ENCODE measurements around the gene MRM3. TPM values are rescaled to one million over a fixed set of nuclear protein-coding genes. Genes with fewer than 3 reads are reported as not detected.
"Not testable (repeated sequence)": the region's sequence is repeated elsewhere in the genome, so short reads cannot be mapped to it uniquely, and the experiment has no call there.

Gene MRM3
- total RNA-seq, 1 experiment from 2014 or later, result 31.9 TPM

GRCh38 chr17:753418-753817 is 28.7 kb upstream of the MRM3 start:
- DNase-seq (ENCODE audit: low read depth), result no peak

- DNase-seq (ENCODE audit: low read depth), result not testable (repeated sequence)
Observed at GRCh38 chr17:755319-755961, 26.7 kb upstream of the MRM3 start.

GRCh38 chr17:756010-756567 is 26.1 kb upstream of the MRM3 start:
- not testable (repeated sequence) for DNase-seq (ENCODE audit: low read depth)

GRCh38 chr17:759964-760363 is 22.2 kb upstream of the MRM3 start:
- DNase-seq (ENCODE audit: low read depth), result no peak

GRCh38 chr17:760371-760770 is 21.8 kb upstream of the MRM3 start:
- no peak for DNase-seq (ENCODE audit: low read depth)

- no peak for DNase-seq (ENCODE audit: low read depth)
Observed at GRCh38 chr17:767076-767475, 15.1 kb upstream of the MRM3 start.

GRCh38 chr17:773016-773415 is 9.1 kb upstream of the MRM3 start:
- DNase-seq (ENCODE audit: low read depth), result no peak

GRCh38 chr17:773467-774312 is 8.5 kb upstream of the MRM3 start:
- no peak for DNase-seq (ENCODE audit: low read depth)

- no peak for DNase-seq (ENCODE audit: low read depth)
Observed at GRCh38 chr17:774313-774584, 7.9 kb upstream of the MRM3 start.

GRCh38 chr17:778096-778495 is 4.1 kb upstream of the MRM3 start:
- DNase-seq (ENCODE audit: low read depth), result no peak

GRCh38 chr17:784143-784542 is 2.0 kb downstream of the MRM3 start:
- DNase-seq (ENCODE audit: low read depth), result no peak

- not testable (repeated sequence) for DNase-seq (ENCODE audit: low read depth)
Observed at GRCh38 chr17:785901-786300, 3.7 kb downstream of the MRM3 start.

- no peak for DNase-seq (ENCODE audit: low read depth)
Observed at GRCh38 chr17:787641-788221, 5.6 kb downstream of the MRM3 start.

GRCh38 chr17:788551-788950 is 6.4 kb downstream of the MRM3 start:
- no peak for DNase-seq (ENCODE audit: low read depth)

GRCh38 chr17:789160-789840 is 7.1 kb downstream of the MRM3 start:
- no peak for DNase-seq (ENCODE audit: low read depth)

GRCh38 chr17:789931-790873 is 8.0 kb downstream of the MRM3 start:
- not testable (repeated sequence) for DNase-seq (ENCODE audit: low read depth)

GRCh38 chr17:790874-791247 is 8.7 kb downstream of the MRM3 start:
- DNase-seq (ENCODE audit: low read depth), result not testable (repeated sequence)

- no peak for DNase-seq (ENCODE audit: low read depth)
Observed at GRCh38 chr17:791829-792228, 9.7 kb downstream of the MRM3 start.

- no peak for DNase-seq (ENCODE audit: low read depth)
Observed at GRCh38 chr17:792277-792676, 10.1 kb downstream of the MRM3 start.

GRCh38 chr17:794876-795275 is 12.7 kb downstream of the MRM3 start:
- peak; percentile 83 for DNase-seq (ENCODE audit: low read depth)

- DNase-seq (ENCODE audit: low read depth), result no peak
Observed at GRCh38 chr17:795276-795675, 13.1 kb downstream of the MRM3 start.
